Activated B cell treated with CpG ODN at 0.5 μM for 24 hours (primary cell): ENCODE measurements around the gene MYB. TPM values are rescaled to one million over a fixed set of nuclear protein-coding genes. Genes with fewer than 3 reads are reported as not detected.

Experiments used
- ATAC-seq: fragments of 200-7000 bp; cut with Tn5 transposase; one replicate; pipeline ENCODE4 v1.10.0; 2021; ENCODE audit warnings: low read depth, mild to moderate bottlenecking, moderate library complexity
- CTCF ChIA-PET: fragments of 350-600 bp; sonication (Branson Sonifier 250); formaldehyde crosslinking; loops from one replicate; lab custom pipeline; 2021; ENCODE audit warnings: antibody characterized with exemption; lab: Charles Lee
- POLR2A ChIA-PET: fragments of 350-600 bp; sonication (Branson Sonifier 250); formaldehyde crosslinking; loops from one replicate; lab custom pipeline; 2021; ENCODE audit warnings: antibody characterized with exemption; lab: Charles Lee
- DNase-seq: peaks from one replicate; pipeline ENCODE4 v3.0.0; 2022
- H3K27ac Mint-ChIP-seq: one replicate; pipeline ENCODE4 v1.8.0; 2020; ENCODE audit warnings: mixed read lengths
- H3K27me3 Mint-ChIP-seq: one replicate; pipeline ENCODE4 v1.8.0; 2021; ENCODE audit warnings: mixed read lengths
- H3K36me3 Mint-ChIP-seq: one replicate; pipeline ENCODE4 v1.8.0; 2021; ENCODE audit warnings: low read depth, mixed read lengths
- H3K4me1 Mint-ChIP-seq: one replicate; pipeline ENCODE4 v1.8.0; 2021; ENCODE audit warnings: mixed read lengths
- H3K4me3 Mint-ChIP-seq: one replicate; pipeline ENCODE4 v1.8.0; 2020; ENCODE audit warnings: mild to moderate bottlenecking, mixed read lengths
- H3K9me3 Mint-ChIP-seq: one replicate; pipeline ENCODE4 v1.8.0; 2020; ENCODE audit warnings: mixed read lengths
- intact Hi-C: fragments of 100-400 bp; cut with micrococcal nuclease; formaldehyde crosslinking; loops from one replicate; pipeline ENCODE4 v1.15.1; 2024
- total RNA-seq: library from RNA; stranded (reverse); gene quantifications from 2 replicates; pipeline ENCODE4 v1.2.3, GENCODE V29; 2022
- TF ChIP-seq, protein P1 (sequence below): fragments of 200-600 bp; IDR thresholded peaks from one replicate; pipeline ENCODE4 v1.8.0; 2022; ENCODE audit warnings: antibody characterized with exemption, mild to moderate bottlenecking

MYB gene
- 2.8 and 3.2 TPM in 2 replicates for total RNA-seq

DNA sequence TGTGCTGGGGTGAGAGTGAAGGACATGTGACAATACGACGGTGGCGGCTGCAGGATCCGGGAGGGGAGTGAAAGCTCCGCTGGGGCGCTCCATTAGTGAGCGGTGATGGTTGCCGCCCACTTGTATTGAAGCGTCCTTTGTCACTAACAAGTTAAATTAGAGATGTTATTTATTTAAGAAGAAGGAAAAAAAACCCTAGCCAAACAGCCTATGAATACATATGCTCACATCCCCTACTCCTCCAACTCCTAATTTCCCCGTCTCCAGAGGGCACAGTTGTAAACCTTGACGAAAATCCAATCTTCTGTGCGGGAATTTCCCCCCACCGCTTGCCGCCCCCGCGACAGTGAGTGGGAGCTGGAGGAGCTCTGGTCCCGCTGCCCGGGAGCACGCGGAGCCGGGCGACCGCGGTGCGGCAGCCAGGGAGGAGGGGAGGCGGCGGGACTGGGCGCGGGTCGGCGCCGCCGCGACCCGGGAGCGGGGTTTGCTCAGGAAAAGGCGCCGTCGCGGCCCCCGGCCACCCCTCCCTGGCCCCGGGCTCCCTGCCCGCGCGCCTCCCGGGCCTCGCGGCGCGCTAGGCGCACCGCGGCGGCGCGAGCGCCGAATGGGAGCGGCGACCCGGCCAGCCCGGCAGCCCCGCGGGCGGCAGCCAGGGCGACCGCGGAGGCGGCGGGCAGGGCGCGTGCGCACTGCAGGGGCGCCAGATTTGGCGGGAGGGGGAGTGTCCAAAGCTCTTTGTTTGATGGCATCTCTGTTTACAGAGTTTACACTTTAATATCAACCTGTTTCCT is at the start of gene MYB:
MYB (plus strand) TSS at position 767 of the 791 bp plus-strand sequence. CDS start 206 bp downstream, outside the sequence.
- DNase-seq (peak; percentile 64), ATAC-seq (peak; percentile 51)
- TF ChIP-seq, protein P1, sequence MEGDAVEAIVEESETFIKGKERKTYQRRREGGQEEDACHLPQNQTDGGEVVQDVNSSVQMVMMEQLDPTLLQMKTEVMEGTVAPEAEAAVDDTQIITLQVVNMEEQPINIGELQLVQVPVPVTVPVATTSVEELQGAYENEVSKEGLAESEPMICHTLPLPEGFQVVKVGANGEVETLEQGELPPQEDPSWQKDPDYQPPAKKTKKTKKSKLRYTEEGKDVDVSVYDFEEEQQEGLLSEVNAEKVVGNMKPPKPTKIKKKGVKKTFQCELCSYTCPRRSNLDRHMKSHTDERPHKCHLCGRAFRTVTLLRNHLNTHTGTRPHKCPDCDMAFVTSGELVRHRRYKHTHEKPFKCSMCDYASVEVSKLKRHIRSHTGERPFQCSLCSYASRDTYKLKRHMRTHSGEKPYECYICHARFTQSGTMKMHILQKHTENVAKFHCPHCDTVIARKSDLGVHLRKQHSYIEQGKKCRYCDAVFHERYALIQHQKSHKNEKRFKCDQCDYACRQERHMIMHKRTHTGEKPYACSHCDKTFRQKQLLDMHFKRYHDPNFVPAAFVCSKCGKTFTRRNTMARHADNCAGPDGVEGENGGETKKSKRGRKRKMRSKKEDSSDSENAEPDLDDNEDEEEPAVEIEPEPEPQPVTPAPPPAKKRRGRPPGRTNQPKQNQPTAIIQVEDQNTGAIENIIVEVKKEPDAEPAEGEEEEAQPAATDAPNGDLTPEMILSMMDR = no peak
- Mint-ChIP-seq H3K27me3 (no peaks in the 10 kb centered on the region), H3K4me1 (peaks cover 41% of the 10 kb centered on the region), H3K36me3 (peaks cover 3% of the 10 kb centered on the region), H3K27ac (peak within 1 kb of the TSS; percentile 88), H3K4me3 (peak within 1 kb of the TSS; percentile 87), H3K9me3 (no peaks in the 10 kb centered on the region)
- CTCF ChIA-PET = interaction anchor here (0.6 to 1.0 kb wide), 2 partner anchors 21 to 36 kb away, joined by 3 read pairs; no protein-coding TSS in a partner anchor
- intact Hi-C loops = loop anchor here (1.0 to 5.0 kb wide), 9 partner anchors 17 to 1228 kb away; partner anchors contain the start of genes AHI1, BCLAF1 and TBPL1
- POLR2A ChIA-PET = interaction anchor here (0.5 to 2.8 kb wide), 6 partner anchors 9 to 1109 kb away, joined by 3 to 16 read pairs (median 5); partner anchors contain the start of genes BCLAF1 and HBS1L

DNA sequence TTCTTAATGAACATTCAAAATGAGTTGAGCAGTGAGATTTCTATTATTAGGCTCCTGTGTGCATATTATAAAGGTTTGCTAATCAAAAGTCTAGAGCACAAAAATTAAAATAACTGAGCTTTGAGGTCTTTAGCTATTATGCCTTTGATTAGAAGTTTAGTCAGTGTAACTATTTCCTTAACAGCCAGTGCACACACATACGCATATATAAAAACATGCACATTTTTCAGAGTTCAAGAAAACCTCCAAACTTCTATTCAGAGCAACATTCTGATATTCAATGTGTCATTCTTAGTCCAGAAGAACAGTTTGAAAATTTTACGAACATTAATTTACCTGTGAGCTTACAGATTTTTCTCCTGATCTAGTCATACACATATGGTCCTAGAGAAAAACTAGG is 48.3 kb upstream of the MYB start:
- POLR2A ChIA-PET = no interaction called here
- H3K36me3 Mint-ChIP-seq = no peaks in the 10 kb centered on the region
- intact Hi-C loops = no loop called here
- H3K27ac Mint-ChIP-seq = no peak overlapping the region
- peaks cover 14% of the 10 kb centered on the region for H3K4me1 Mint-ChIP-seq
- ATAC-seq (no peak), DNase-seq (no peak)
- no peaks in the 10 kb centered on the region for H3K9me3 Mint-ChIP-seq
- H3K4me3 Mint-ChIP-seq = no peak overlapping the region
- TF ChIP-seq, protein P1 = no peak
- H3K27me3 Mint-ChIP-seq = no peaks in the 10 kb centered on the region
- CTCF ChIA-PET = interaction anchor here (1.1 kb wide), 1 partner anchor 12 kb away, joined by 4 read pairs; no protein-coding TSS in a partner anchor

DNA sequence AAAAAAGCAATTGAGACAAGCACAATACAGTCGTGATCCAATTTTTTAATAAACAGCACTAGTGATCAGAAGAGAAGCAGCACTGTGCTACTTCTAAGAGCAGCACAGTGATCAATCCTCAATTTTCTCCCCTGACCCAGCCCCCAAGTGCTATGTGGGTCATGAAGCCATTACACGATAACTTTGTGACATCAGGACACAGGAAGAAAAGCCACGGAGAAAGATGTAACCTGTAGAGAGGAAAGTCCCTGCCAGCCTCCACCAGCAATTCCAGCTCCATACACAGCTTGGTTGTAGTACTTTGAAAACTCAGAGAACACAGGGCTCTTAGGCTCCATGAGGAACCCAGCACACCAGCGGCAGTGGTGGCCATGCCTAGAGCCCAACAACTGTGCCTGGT is 45.3 kb upstream of the MYB start:
- Mint-ChIP-seq H3K27ac (no peak overlapping the region), H3K4me1 (no peaks in the 10 kb centered on the region), H3K36me3 (no peaks in the 10 kb centered on the region), H3K4me3 (no peak overlapping the region), H3K9me3 (no peaks in the 10 kb centered on the region), H3K27me3 (no peaks in the 10 kb centered on the region)
- TF ChIP-seq, protein P1 = no peak
- intact Hi-C loops = no loop called here
- no peak for DNase-seq
- ChIA-PET POLR2A (no interaction called here), CTCF (no interaction called here)
- ATAC-seq = no peak

DNA sequence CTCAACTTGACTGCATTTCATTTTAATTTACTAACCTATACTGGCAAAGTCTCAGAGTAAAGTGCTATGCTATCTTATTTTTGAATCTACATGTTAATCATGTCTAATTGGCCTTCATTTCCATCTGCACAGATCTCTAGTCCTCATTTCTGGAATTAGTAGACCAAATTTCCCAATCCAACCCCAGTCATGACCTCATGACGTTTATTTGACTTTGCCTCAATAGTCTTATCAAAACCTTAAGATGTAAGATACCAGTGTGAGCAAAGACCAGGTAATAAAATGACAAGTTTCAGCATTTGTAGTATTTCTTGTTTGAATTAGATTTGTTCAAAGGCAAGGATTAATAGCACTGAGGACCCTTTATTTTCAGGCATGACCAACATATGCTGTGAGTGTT is 43.3 kb upstream of the MYB start:
- Mint-ChIP-seq H3K4me3 (no peak overlapping the region), H3K36me3 (no peaks in the 10 kb centered on the region), H3K4me1 (peaks cover 15% of the 10 kb centered on the region), H3K27ac (no peak overlapping the region), H3K27me3 (no peaks in the 10 kb centered on the region), H3K9me3 (no peaks in the 10 kb centered on the region)
- DNase-seq = no peak
- POLR2A ChIA-PET = no interaction called here
- ATAC-seq = no peak
- CTCF ChIA-PET = no interaction called here
- TF ChIP-seq, protein P1 = no peak
- intact Hi-C loops = no loop called here

DNA sequence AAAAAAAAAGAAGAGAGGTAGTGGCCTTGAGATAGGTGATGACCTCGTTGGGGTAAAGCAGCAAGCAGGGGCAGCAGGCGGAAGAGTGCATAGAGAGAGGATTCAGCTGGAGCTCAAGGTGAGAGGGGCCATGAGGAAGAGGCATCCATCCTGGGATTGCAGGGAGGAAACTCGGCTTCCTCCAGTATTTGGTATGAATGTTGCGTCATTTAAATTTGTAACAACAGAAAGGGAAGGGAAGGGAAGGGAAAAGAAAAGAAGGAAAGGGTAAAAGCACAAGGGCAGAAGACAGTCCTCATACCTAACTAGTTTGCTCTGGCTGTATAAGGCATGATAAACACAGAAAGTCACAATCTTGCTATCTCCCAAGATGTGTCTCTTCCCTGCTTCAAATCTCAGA is 39.9 kb upstream of the MYB start:
- ATAC-seq (no peak), DNase-seq (no peak)
- TF ChIP-seq, protein P1 = no peak
- no peaks in the 10 kb centered on the region for H3K27me3 Mint-ChIP-seq
- no peak overlapping the region for H3K27ac Mint-ChIP-seq
- POLR2A ChIA-PET = no interaction called here
- H3K9me3 Mint-ChIP-seq = no peaks in the 10 kb centered on the region
- CTCF ChIA-PET = interaction anchor here (1.4 kb wide), 1 partner anchor 42 kb away, joined by 3 read pairs; no protein-coding TSS in a partner anchor
- intact Hi-C loops = no loop called here
- no peak overlapping the region for H3K4me3 Mint-ChIP-seq
- no peaks in the 10 kb centered on the region for H3K36me3 Mint-ChIP-seq
- H3K4me1 Mint-ChIP-seq = peaks cover 39% of the 10 kb centered on the region
